HG03571 (cell line): Measurements from ENCODE around the gene GBF1.
"Not testable (repeated sequence)": the region's sequence is repeated elsewhere in the genome, so short reads cannot be mapped to it uniquely, and the experiment has no call there.

Source experiments
- ATAC-seq: cut with Tn5 transposase; IDR thresholded peaks from one replicate; pipeline ENCODE4 v1.9.1; 2021; ENCODE audit not compliant: unreplicated experiment

The GBF1 gene

GRCh38 chr10:102230861-102231356 lies 14.4 kb upstream of the GBF1 start:
- ATAC-seq, result no peak

- ATAC-seq, result no peak
These were observed 13.7 kb upstream of the GBF1 start for GRCh38 chr10:102231357-102232318.

- ATAC-seq, result no peak
These were observed 11.3 kb upstream of the GBF1 start for GRCh38 chr10:102233997-102234396.

- no peak for ATAC-seq
These were observed 10.3 kb upstream of the GBF1 start for GRCh38 chr10:102234888-102235597.

- no peak for ATAC-seq
These were observed 9.8 kb upstream of the GBF1 start for GRCh38 chr10:102235598-102235920.

- no peak for ATAC-seq
These were observed 9.3 kb upstream of the GBF1 start for GRCh38 chr10:102236006-102236405.

GRCh38 chr10:102237711-102238252 lies 7.5 kb upstream of the GBF1 start:
- no peak for ATAC-seq

- ATAC-seq, result no peak
These were observed 4.8 kb upstream of the GBF1 start for GRCh38 chr10:102240467-102241031.

- no peak for ATAC-seq
These were observed 4.3 kb upstream of the GBF1 start for GRCh38 chr10:102241032-102241443.

- peak; percentile 36 for ATAC-seq
These were observed 3.8 kb upstream of the GBF1 start, which contains the start of gene PITX3 for GRCh38 chr10:102241444-102242117. PITX3 (minus strand) TSS chr10:102241512; CDS start chr10:102232080, 9,432 bp downstream.

- ATAC-seq, result no peak
These were observed 3.2 kb upstream of the GBF1 start for GRCh38 chr10:102242118-102242485.

- ATAC-seq, result no peak
These were observed 2.0 kb upstream of the GBF1 start for GRCh38 chr10:102243309-102243708.

GRCh38 chr10:102245932-102246251 lies 560 bp downstream of the GBF1 start:
- ATAC-seq, result no peak

GRCh38 chr10:102246261-102246660 lies 929 bp downstream of the GBF1 start:
- no peak for ATAC-seq

GRCh38 chr10:102247734-102248133 lies 2.4 kb downstream of the GBF1 start:
- ATAC-seq, result no peak

GRCh38 chr10:102252508-102252907 lies 7.2 kb downstream of the GBF1 start:
- not testable (repeated sequence) for ATAC-seq

GRCh38 chr10:102254426-102254825 lies 9.1 kb downstream of the GBF1 start:
- ATAC-seq, result no peak

- ATAC-seq, result no peak
These were observed 10.1 kb downstream of the GBF1 start for GRCh38 chr10:102255404-102255803.

- no peak for ATAC-seq
These were observed 15.9 kb downstream of the GBF1 start for GRCh38 chr10:102261196-102261595.

- ATAC-seq, result no peak
These were observed 16.5 kb downstream of the GBF1 start for GRCh38 chr10:102261842-102262241.
